ENCODE results near the gene NR3C2.

- TF ChIP-seq SMC3 (IDR thresholded peaks at IDR 0.05; ENCODE audit: low read depth, low read length): no peak
- TF ChIP-seq, protein P1, sequence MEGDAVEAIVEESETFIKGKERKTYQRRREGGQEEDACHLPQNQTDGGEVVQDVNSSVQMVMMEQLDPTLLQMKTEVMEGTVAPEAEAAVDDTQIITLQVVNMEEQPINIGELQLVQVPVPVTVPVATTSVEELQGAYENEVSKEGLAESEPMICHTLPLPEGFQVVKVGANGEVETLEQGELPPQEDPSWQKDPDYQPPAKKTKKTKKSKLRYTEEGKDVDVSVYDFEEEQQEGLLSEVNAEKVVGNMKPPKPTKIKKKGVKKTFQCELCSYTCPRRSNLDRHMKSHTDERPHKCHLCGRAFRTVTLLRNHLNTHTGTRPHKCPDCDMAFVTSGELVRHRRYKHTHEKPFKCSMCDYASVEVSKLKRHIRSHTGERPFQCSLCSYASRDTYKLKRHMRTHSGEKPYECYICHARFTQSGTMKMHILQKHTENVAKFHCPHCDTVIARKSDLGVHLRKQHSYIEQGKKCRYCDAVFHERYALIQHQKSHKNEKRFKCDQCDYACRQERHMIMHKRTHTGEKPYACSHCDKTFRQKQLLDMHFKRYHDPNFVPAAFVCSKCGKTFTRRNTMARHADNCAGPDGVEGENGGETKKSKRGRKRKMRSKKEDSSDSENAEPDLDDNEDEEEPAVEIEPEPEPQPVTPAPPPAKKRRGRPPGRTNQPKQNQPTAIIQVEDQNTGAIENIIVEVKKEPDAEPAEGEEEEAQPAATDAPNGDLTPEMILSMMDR (conservative IDR thresholded peaks at IDR 0.05; ENCODE audit: low read depth, low read length): no peak
- no peak for TF ChIP-seq BHLHE40 (IDR thresholded peaks at IDR 0.05; ENCODE audit: low read depth, low read length)
- TF ChIP-seq FOS (IDR thresholded peaks at IDR 0.05; ENCODE audit: low read depth, low read length): no peak
- TF ChIP-seq MXI1 (IDR thresholded peaks at IDR 0.05; ENCODE audit: borderline replicate concordance, low read depth, low read length): no peak
- TF ChIP-seq POLR2A (IDR thresholded peaks at IDR 0.05; ENCODE audit: low read depth, low read length): no peak
- no peak for TF ChIP-seq CEBPB (IDR thresholded peaks at IDR 0.05; ENCODE audit: low read depth, low read length)
Observed at GRCh38 chr4:148395771-148396170, 46.4 kb downstream of the NR3C2 start.

Measured in IMR-90 (cell line).